Esophagus muscularis mucosa (tissue), 4 donors: ENCODE measurements around the gene KMT2D. TPM values are rescaled to one million over a fixed set of nuclear protein-coding genes. Genes with fewer than 3 reads are reported as not detected.

Experiments used
- DNase-seq: peaks from one replicate; pipeline ENCODE4 v3.0.0-alpha.2; 2017; ENCODE audit errors: extremely low spot score
- H3K27ac ChIP-seq, 4 donors: fragments of 200-600 bp; sonication (generic); replicated peaks in 1 of 4; 1 replicate in 3 of 4; 2 replicates in 1 of 4; pipeline ENCODE4 v1.5.1; 2016 to 2019; ENCODE audit warnings: mild to moderate bottlenecking in 1 of 4
- H3K27me3 ChIP-seq, 4 donors: fragments of 200-600 bp; sonication (generic); one replicate each; pipeline versions ENCODE4 v1.5.1 to v1.6.0; 2016 to 2019
- H3K36me3 ChIP-seq, 4 donors: fragments of 200-600 bp; sonication (generic); one replicate each; pipeline ENCODE4 v1.5.1; 2016 to 2019
- H3K4me1 ChIP-seq, 4 donors: fragments of 200-600 bp; sonication (generic); one replicate each; pipeline ENCODE4 v1.5.1; 2016 to 2019
- H3K4me3 ChIP-seq, 4 donors: fragments of 200-600 bp; sonication (generic); 1 replicate in 2 of 4; 2 replicates in 2 of 4; pipeline ENCODE4 v1.5.1; 2016 to 2019; ENCODE audit warnings: mild to moderate bottlenecking in 4 of 4, moderate library complexity in 1 of 4
- H3K9me3 ChIP-seq, 4 donors: fragments of 200-600 bp; sonication (generic); 1 replicate in 3 of 4; 2 replicates in 1 of 4; pipeline ENCODE4 v1.5.1; 2016 to 2019
- EP300 ChIP-seq: sonication (generic); formaldehyde crosslinking; IDR thresholded peaks from one replicate; pipeline ENCODE4 v1.6.1; 2017; ENCODE audit warnings: antibody characterized with exemption
- POLR2A ChIP-seq: fragments of 450-650 bp; IDR thresholded peaks from one replicate; pipeline ENCODE4 v1.6.1; 2017; ENCODE audit warnings: antibody characterized with exemption, moderate library complexity, mild to moderate bottlenecking, low read depth
- POLR2AphosphoS5 ChIP-seq, 2 donors: sonication (generic); formaldehyde crosslinking; IDR thresholded peaks; one replicate each; pipeline ENCODE4 v1.6.1; 2017; ENCODE audit warnings: antibody characterized with exemption in 2 of 2
- WGBS: methylation state at CpG from one replicate; pipeline ENCODE4 v1.1.5; 2018; 5-methylcytosine and 5-hydroxymethylcytosine counted together
- intact Hi-C: fragments of 100-400 bp; cut with DNase I; formaldehyde crosslinking; loops from one replicate; pipeline ENCODE4 v1.15.1; 2023
- total RNA-seq, 4 donors: library from RNA; depleted of rRNA; stranded (reverse); fragments of >200 nt; gene quantifications; one replicate each; pipeline versions ENCODE4 v1.1.0 to v1.2.1, GENCODE V29; 2016
- TF ChIP-seq, protein P1 (sequence below), 3 experiments: fragments of 200-600 bp in 2 of 3; fragments of 450-650 bp in 1 of 3; sonication (generic) in 2 of 3; IDR thresholded peaks; one replicate each; pipeline ENCODE4 v1.5.1; 2017 to 2019; ENCODE audit warnings: antibody characterized with exemption in 3 of 3, mild to moderate bottlenecking in 2 of 3, moderate library complexity in 1 of 3

Gene KMT2D
- total RNA-seq, 4 donors from 2014 or later: 47.2 to 85.2 (median 76.2) TPM

DNA sequence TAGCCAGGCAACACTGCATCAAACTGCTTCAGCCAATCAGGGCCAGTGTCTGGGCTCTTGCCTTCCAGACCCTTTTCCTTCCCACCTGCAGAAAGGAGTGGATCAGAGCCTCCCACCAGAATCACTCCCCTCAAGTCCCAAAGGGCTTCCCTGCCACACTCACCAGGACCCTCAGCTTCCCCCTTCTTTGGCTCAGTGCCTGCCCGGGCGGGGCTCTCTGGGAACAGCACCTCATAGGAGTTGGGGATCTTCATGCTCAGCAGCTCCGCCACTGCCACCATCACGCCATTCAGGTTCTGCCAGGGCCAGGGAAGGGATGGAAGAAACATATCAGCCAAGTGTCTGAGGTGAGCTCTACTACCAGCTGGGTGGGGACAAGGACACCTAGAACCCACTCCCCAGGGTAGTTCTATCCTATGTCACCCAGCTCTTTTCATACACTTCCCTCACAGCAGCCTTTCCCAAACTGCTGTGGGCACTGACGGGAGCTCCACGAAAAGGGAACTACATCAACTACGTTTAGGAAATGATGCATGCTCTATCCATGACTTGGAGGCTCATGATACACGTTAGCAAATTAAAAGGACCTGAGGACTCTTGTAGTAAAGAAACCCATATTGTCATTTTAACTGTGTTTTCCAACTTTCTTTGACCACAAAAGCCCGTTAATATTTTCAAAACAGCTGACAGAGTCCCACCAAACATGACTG lies 32.6 kb downstream of the KMT2D start:
- WGBS: 86% methylated on average over 8 of the region's 9 CpGs
- H3K27me3 ChIP-seq: no peaks in the 10 kb centered on the region
- H3K4me3 ChIP-seq: no peak overlapping the region
- peaks cover 67 to 100% (median 94%) of the 10 kb centered on the region in 4 donors for H3K36me3 ChIP-seq
- intact Hi-C loops: no loop called here
- TF ChIP-seq, protein P1, sequence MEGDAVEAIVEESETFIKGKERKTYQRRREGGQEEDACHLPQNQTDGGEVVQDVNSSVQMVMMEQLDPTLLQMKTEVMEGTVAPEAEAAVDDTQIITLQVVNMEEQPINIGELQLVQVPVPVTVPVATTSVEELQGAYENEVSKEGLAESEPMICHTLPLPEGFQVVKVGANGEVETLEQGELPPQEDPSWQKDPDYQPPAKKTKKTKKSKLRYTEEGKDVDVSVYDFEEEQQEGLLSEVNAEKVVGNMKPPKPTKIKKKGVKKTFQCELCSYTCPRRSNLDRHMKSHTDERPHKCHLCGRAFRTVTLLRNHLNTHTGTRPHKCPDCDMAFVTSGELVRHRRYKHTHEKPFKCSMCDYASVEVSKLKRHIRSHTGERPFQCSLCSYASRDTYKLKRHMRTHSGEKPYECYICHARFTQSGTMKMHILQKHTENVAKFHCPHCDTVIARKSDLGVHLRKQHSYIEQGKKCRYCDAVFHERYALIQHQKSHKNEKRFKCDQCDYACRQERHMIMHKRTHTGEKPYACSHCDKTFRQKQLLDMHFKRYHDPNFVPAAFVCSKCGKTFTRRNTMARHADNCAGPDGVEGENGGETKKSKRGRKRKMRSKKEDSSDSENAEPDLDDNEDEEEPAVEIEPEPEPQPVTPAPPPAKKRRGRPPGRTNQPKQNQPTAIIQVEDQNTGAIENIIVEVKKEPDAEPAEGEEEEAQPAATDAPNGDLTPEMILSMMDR (IDR thresholded peaks at IDR 0.05): no peak
- TF ChIP-seq POLR2AphosphoS5 (IDR thresholded peaks at IDR 0.05): no peak
- TF ChIP-seq POLR2A: no peak
- TF ChIP-seq EP300: no peak
- peaks cover 0 to 22% (median 16%) of the 10 kb centered on the region in 4 donors for H3K4me1 ChIP-seq
- no peak overlapping the region for H3K27ac ChIP-seq
- no peak for DNase-seq
- H3K9me3 ChIP-seq: no peaks in the 10 kb centered on the region

DNA sequence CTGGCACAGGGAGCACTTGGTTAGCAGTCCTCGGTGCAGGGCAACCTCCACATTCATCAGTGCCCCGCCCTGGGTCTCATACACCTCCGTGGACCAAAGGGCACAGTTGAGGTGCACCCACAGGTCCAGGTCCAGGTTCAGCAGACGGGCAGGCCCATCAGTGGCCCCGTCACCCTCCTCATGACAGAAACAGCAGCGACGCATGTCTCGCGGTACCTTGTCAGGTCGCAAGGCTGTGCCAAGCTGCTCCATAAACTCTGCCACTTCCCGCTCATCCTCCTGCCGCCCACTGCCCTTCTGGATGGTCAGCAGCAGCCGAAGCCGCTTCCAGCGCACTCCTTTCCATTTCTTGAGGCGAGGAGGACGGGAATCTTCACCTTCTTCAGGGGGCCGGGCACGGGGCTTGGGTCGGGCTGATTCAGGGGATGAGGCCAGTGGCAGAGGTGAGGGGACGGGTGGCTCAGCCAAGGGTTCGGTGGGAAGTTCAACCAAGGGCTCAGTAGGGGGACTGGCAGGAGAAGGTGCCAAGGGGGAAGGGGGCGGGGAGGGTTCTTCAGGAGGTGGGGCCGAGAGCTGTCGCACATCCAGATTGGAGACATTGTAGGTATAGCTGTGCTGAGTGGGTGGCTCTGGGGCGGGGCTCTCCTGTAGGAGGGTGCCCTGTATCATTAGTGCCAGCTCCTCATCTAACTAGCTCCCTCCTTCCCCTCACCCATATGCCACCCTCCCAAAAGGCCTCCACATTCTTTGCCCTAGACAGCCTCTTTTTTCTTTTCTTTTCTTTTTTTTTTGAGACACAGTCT lies 33.7 kb downstream of the KMT2D start:
- WGBS: 94% methylated on average over 22 of the region's 26 CpGs
- Histone ChIP-seq H3K36me3 (peaks cover 70 to 100% (median 94%) of the 10 kb centered on the region in 4 donors), H3K9me3 (no peaks in the 10 kb centered on the region), H3K27me3 (no peaks in the 10 kb centered on the region), H3K4me3 (no peak overlapping the region), H3K4me1 (peaks cover 0 to 11% (median 8%) of the 10 kb centered on the region in 4 donors), H3K27ac (no peak overlapping the region)
- TF ChIP-seq POLR2A (no peak), POLR2AphosphoS5 (IDR thresholded peaks at IDR 0.05) (peak in 1 of 2 donors; percentile 24)
- intact Hi-C loops: no loop called here
- DNase-seq: no peak

DNA sequence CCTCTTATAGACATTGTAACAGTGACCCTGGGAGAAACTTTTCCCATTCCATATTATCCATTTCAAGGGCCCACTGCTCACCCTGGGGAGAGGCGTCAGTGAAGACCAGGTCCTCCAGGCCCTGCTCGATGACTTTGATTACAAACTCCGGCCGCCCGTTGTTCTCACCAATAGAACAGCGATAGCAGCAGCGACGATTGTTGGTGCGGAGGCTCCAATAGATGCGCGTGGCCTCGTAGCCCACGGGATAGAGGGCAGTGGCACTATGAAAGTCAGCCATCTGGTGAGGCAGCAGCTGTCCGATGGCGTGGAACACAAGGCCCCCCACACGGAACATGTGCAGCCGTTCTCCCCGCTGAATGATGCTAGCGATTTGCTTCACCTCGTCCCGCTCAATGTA lies 34.5 kb downstream of the KMT2D start:
- H3K4me3 ChIP-seq: no peak overlapping the region
- peaks cover 0 to 5% (median 2%) of the 10 kb centered on the region in 4 donors for H3K4me1 ChIP-seq
- no peaks in the 10 kb centered on the region for H3K9me3 ChIP-seq
- no peak overlapping the region for H3K27ac ChIP-seq
- H3K36me3 ChIP-seq: peaks cover 77 to 100% (median 94%) of the 10 kb centered on the region in 4 donors
- TF ChIP-seq EP300 (no peak), POLR2A (no peak), POLR2AphosphoS5 (IDR thresholded peaks at IDR 0.05) (no peak)
- TF ChIP-seq, protein P1 (IDR thresholded peaks at IDR 0.05): no peak
- WGBS: 87% methylated on average over 20 of the region's 21 CpGs
- H3K27me3 ChIP-seq: no peaks in the 10 kb centered on the region
- intact Hi-C loops: no loop called here
- no peak for DNase-seq

DNA sequence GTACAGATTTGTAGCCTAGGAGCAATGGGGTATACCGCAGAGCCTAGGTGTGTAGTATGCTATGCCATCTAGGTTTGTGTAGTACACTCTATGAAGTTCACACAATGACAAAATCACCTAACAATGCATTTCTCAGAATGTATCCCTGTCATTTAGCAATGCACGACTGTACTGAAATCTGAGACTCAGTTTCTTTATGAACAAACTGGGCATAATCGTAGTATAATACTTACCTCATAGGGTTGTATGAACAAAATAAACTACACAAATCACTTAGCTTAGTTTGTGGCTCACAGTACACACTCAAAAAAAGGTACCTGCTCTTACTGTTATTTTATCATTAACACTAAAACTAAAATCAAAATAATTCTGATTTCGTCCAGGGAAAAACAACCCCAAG lies 35.1 kb downstream of the KMT2D start:
- intact Hi-C loops: no loop called here

More for the DNA sequence above, 35.1 kb downstream of the KMT2D start:
- H3K4me3 ChIP-seq: no peak overlapping the region
- H3K27ac ChIP-seq: no peak overlapping the region
- WGBS: 90% methylated on average over 4 of the region's 4 CpGs
- H3K9me3 ChIP-seq: no peaks in the 10 kb centered on the region
- no peaks in the 10 kb centered on the region for H3K4me1 ChIP-seq
- DNase-seq: no peak
- H3K27me3 ChIP-seq: no peaks in the 10 kb centered on the region
- TF ChIP-seq POLR2AphosphoS5 (IDR thresholded peaks at IDR 0.05) (no peak), POLR2A (no peak), EP300 (no peak)
- TF ChIP-seq, protein P1 (IDR thresholded peaks at IDR 0.05): no peak
- peaks cover 81 to 100% (median 93%) of the 10 kb centered on the region in 4 donors for H3K36me3 ChIP-seq
